HEK293T (cell line): Measurements from ENCODE around the gene POLR2I.

ENCODE experiments used
- CTCF ChIA-PET: fragments of 350-600 bp; formaldehyde crosslinking; extraction: SDS; loops from one replicate; lab custom pipeline; 2021; ENCODE audit warnings: antibody characterized with exemption, inconsistent platforms; lab: Yijun Ruan, JAX
- POLR2A ChIA-PET: fragments of 350-600 bp; formaldehyde crosslinking; extraction: SDS; loops from one replicate; lab custom pipeline; 2020; ENCODE audit warnings: antibody characterized with exemption, inconsistent platforms; lab: Yijun Ruan, JAX
- DNase-seq: peaks from one replicate; pipeline ENCODE4 v3.0.0; 2012; ENCODE audit warnings: mixed read lengths; ENCODE audit errors: extremely low spot score
- ARNT ChIP-seq: fragments of 450-650 bp; IDR thresholded peaks from 2 replicates; pipeline ENCODE4 v1.6.1; 2017; ENCODE audit warnings: mild to moderate bottlenecking
- BHLHE40 ChIP-seq: fragments of 450-650 bp; IDR thresholded peaks from 2 replicates; pipeline ENCODE4 v1.6.1; 2016; ENCODE audit warnings: mild to moderate bottlenecking, moderate library complexity, borderline replicate concordance
- CTBP1 ChIP-seq: fragments of 450-650 bp; IDR thresholded peaks from 2 replicates; pipeline ENCODE4 v1.6.1; 2016; ENCODE audit warnings: borderline replicate concordance
- ELF4 ChIP-seq: fragments of 450-650 bp; IDR thresholded peaks from 2 replicates; pipeline ENCODE4 v1.6.1; 2017; ENCODE audit warnings: antibody characterized with exemption
- FOXA1 ChIP-seq: fragments of 450-650 bp; IDR thresholded peaks from 2 replicates; pipeline ENCODE4 v1.6.1; 2016; ENCODE audit warnings: mild to moderate bottlenecking
- FOXK2 ChIP-seq: fragments of 450-650 bp; IDR thresholded peaks from 2 replicates; pipeline ENCODE4 v1.6.1; 2016; ENCODE audit warnings: mild to moderate bottlenecking
- FOXM1 ChIP-seq: fragments of 450-650 bp; IDR thresholded peaks from 2 replicates; pipeline ENCODE4 v1.6.1; 2017; ENCODE audit warnings: mild to moderate bottlenecking, borderline replicate concordance
- HDGF ChIP-seq: fragments of 450-650 bp; IDR thresholded peaks from 2 replicates; pipeline ENCODE4 v1.6.1; 2017; ENCODE audit warnings: antibody characterized with exemption, borderline replicate concordance
- L3MBTL2 ChIP-seq: fragments of 450-650 bp; conservative IDR thresholded peaks from 2 replicates; pipeline ENCODE4 v1.6.1; 2016; ENCODE audit warnings: mild to moderate bottlenecking
- LEF1 ChIP-seq: fragments of 450-650 bp; IDR thresholded peaks from 2 replicates; pipeline ENCODE4 v1.6.1; 2017; ENCODE audit warnings: mild to moderate bottlenecking, borderline replicate concordance
- NFRKB ChIP-seq: fragments of 450-650 bp; IDR thresholded peaks from 2 replicates; pipeline ENCODE4 v1.6.1; 2016; ENCODE audit warnings: mild to moderate bottlenecking, moderate library complexity
- SP1 ChIP-seq: fragments of 450-650 bp; IDR thresholded peaks from 2 replicates; pipeline ENCODE4 v1.6.1; 2017
- SUZ12 ChIP-seq: fragments of 450-650 bp; IDR thresholded peaks from 2 replicates; pipeline ENCODE4 v1.6.1; 2016; ENCODE audit warnings: mild to moderate bottlenecking
- TARDBP ChIP-seq: fragments of 450-650 bp; IDR thresholded peaks from 2 replicates; pipeline ENCODE4 v1.6.1; 2016
- ZNF384 ChIP-seq: fragments of 450-650 bp; IDR thresholded peaks from 2 replicates; pipeline ENCODE4 v1.6.1; 2016
- TF ChIP-seq, protein P1 (sequence below): fragments of 450-650 bp; IDR thresholded peaks from 2 replicates; pipeline ENCODE4 v1.6.1; 2016

Gene POLR2I

DNA sequence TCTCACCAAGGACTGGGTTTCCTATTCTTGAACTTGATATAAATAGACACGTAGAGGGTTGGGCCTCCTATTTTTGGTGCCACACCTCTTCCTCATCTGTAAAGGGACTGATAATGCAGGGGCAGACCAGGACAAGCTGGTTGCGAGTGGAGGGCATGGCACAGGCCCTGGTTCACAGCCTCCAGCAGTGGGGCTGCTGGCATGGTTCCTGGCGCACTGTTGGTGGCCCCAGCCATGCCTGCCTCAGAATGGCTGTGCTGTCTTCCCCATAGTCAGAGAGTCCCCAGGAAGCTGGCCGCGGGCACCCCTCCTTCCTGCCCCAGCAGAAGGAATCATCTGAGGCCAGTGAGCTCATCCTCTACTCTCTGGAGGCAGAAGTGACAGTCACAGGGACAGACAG, 14.2 kb downstream of the POLR2I start:
- CTCF ChIA-PET = no interaction called here
- POLR2A ChIA-PET = interaction anchor here (1.2 to 1.5 kb wide), 2 partner anchors 9 to 15 kb away, joined by 3 to 7 read pairs; partner anchors contain the start of gene TBCB
- no peak for DNase-seq
- TF ChIP-seq ARNT (no peak), NFRKB (no peak), TARDBP (no peak), L3MBTL2 (no peak), CTBP1 (no peak), FOXA1 (no peak), HDGF (no peak), FOXM1 (no peak), LEF1 (no peak), SUZ12 (no peak), ELF4 (no peak), FOXK2 (no peak), SP1 (no peak), ZNF384 (no peak)
- TF ChIP-seq, protein P1, sequence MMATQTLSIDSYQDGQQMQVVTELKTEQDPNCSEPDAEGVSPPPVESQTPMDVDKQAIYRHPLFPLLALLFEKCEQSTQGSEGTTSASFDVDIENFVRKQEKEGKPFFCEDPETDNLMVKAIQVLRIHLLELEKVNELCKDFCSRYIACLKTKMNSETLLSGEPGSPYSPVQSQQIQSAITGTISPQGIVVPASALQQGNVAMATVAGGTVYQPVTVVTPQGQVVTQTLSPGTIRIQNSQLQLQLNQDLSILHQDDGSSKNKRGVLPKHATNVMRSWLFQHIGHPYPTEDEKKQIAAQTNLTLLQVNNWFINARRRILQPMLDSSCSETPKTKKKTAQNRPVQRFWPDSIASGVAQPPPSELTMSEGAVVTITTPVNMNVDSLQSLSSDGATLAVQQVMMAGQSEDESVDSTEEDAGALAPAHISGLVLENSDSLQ = no peak

DNA sequence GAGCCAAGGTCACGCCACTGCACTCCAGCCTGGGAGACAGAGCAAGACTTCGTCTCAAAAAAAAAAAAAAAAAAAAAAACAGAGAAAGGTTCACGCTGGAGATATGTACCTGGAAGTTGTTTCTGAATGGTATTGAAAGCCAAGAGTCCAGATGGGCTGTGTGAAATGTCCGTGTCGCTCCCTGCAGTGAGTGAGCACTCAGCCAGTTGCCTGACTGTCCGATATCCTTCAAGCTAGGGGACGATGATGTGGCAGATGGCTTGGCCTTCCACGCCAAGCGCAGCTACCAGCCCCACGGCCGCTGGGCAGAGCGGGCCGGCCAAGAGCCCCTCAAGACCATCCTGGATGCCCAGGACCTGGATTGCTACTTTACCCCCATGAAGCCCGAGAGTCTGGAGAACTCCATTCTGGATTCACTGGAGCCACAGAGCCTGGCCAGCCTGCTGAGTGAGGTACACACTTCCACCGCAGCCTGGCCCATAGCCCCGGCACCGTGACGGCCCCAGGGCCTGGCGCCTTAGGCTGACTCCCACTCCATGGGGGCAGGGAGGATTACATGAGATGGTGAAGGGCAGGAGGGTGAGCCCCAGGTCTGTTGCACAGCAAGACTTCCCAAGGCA, 15.4 kb downstream of the POLR2I start:
- ChIA-PET POLR2A (no interaction called here), CTCF (no interaction called here)
- TF ChIP-seq BHLHE40 (no peak), ARNT (no peak), LEF1 (no peak), SP1 (no peak), HDGF (no peak), L3MBTL2 (no peak), FOXK2 (no peak), SUZ12 (no peak), FOXA1 (no peak), TARDBP (no peak), ZNF384 (no peak), ELF4 (no peak)
- DNase-seq = no peak

DNA sequence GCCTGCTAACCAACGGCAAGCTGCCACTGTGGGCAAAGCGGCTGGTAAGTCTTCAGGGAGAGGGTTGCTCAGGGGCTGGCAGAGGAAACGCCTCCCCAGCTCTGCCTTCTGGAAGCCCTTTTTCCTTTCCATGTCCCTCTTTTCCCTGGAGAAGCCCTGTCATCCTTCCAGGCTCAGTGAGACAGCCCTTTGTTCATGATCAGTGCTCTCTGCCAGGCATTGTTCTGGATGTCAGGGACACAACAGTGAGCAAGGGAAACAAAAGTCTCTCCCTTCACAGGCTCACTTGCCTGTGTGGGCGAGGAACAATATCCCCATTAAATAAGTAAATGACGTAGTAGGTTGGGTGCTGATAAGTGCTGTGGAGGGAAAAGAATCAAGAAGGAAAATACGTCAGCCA, 17.6 kb downstream of the POLR2I start:
- no peak for TF ChIP-seq SP1
- TF ChIP-seq LEF1 = no peak
- TF ChIP-seq, protein P1 = no peak
- no peak for TF ChIP-seq CTBP1
- TF ChIP-seq NFRKB = no peak
- no peak for TF ChIP-seq ELF4
- TF ChIP-seq BHLHE40 = no peak
- no peak for TF ChIP-seq ARNT
- TF ChIP-seq HDGF = no peak
- ChIA-PET POLR2A (no interaction called here), CTCF (no interaction called here)

DNA sequence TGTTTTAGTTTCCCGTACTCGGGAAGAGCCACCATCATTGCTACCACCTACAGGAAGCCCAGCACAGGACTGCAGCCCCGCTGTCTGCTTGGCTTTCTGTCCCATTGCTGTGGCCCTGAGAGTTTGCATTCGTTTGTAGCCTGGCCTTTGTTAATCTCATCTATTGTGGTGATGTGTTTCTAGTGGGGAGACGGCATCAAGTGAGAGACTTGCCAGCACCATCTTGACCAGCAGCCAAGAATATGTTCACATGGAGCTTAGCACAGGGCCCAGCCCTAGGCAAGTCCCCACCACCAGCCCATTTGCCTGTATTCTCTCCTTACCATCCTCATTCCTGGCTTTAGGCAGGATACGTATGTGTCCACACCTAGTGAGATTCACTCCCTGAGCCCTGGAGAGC, 21.0 kb downstream of the POLR2I start:
- ChIA-PET CTCF (no interaction called here), POLR2A (no interaction called here)
- DNase-seq = no peak
- TF ChIP-seq NFRKB (no peak), TARDBP (no peak), SUZ12 (no peak), FOXK2 (no peak), LEF1 (no peak), SP1 (no peak), HDGF (no peak), FOXM1 (no peak), FOXA1 (no peak), CTBP1 (no peak), ELF4 (no peak), ZNF384 (no peak), BHLHE40 (no peak)
- TF ChIP-seq, protein P1 = no peak

More for the DNA sequence above, 17.6 kb downstream of the POLR2I start:
- DNase-seq = no peak

DNA sequence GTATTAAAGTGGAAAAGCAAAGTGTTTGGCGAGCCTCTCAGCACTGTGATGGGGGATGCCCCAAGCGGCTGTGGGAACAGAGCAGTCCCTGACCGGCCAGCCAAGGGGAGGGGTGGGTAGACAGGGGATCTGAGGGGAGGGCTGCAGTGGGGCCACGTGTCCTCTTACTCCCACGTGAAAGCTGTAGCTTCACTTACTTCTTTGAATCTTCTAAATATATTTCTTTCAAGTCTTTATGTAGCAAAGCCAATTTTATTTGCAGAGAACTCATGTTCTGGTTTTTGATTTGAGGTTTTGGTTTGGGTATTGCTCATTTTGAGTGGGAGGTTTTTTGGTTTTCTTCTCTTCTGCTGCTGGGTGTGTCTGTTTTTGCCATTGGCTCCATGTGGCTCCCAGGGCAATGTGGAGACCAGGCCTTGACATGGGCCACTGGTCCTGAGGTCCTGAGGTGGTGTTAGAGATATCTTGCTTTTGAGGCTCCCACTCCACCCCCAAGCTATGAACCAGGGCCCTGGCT, 21.5 kb downstream of the POLR2I start:
- no peak for DNase-seq
- ChIA-PET CTCF (no interaction called here), POLR2A (no interaction called here)
- TF ChIP-seq HDGF (no peak), SUZ12 (no peak), ELF4 (no peak), ZNF384 (no peak), LEF1 (no peak), NFRKB (no peak), FOXA1 (no peak), FOXK2 (no peak), BHLHE40 (no peak), CTBP1 (no peak)
- TF ChIP-seq, protein P1 = no peak
